A673 (cell line): ENCODE data around the gene MTIF2. TPM values are rescaled to one million over a fixed set of nuclear protein-coding genes. Genes with fewer than 3 reads are reported as not detected.

Source experiments
- Bru-seq: library from RNA; stranded (reverse); fragments of 400-500 nt; gene quantifications from one replicate; lab custom pipeline; 2021; lab: Mats Ljungman, UMichigan
- BruChase-seq, 2 experiments: library from RNA; stranded (reverse); fragments of 400-500 nt; gene quantifications; one replicate each; lab custom pipeline; 2021; lab: Mats Ljungman, UMichigan
- BruUV-seq: library from RNA; stranded (reverse); fragments of 400-500 nt; replicated peaks from 2 replicates; lab custom pipeline; 2021; lab: Mats Ljungman, UMichigan
- CTCF ChIA-PET: fragments of 300-600 bp; sonication (Branson Sonifier 250); formaldehyde crosslinking; loops from one replicate; lab custom pipeline; 2022; ENCODE audit warnings: antibody characterized with exemption; lab: Charles Lee
- POLR2A ChIA-PET: fragments of 300-600 bp; sonication (Branson Sonifier 250); formaldehyde crosslinking; loops from one replicate; lab custom pipeline; 2022; ENCODE audit warnings: antibody characterized with exemption; ENCODE audit not compliant: low non-redundant PET; lab: Charles Lee
- DNase-seq: peaks from one replicate; pipeline ENCODE4 v3.0.0-alpha.2; 2015; ENCODE audit warnings: low spot score
- H3K27ac ChIP-seq: fragments of 200-600 bp; sonication (generic); 2 replicates; pipeline ENCODE4 v1.5.1; 2016; ENCODE audit warnings: mixed run types, low read depth, mild to moderate bottlenecking, mixed read lengths, antibody characterized with exemption, low read length; ENCODE audit not compliant: poor library complexity, severe bottlenecking
- H3K27me3 ChIP-seq: fragments of 200-600 bp; sonication (generic); replicated peaks from 2 replicates; pipeline ENCODE4 v1.6.1; 2017; ENCODE audit warnings: mixed run types, low read depth, mild to moderate bottlenecking, mixed read lengths, antibody characterized with exemption, low read length; ENCODE audit not compliant: insufficient read depth, poor library complexity
- H3K36me3 ChIP-seq: fragments of 200-600 bp; sonication (generic); 2 replicates; pipeline ENCODE4 v1.6.1; 2016; ENCODE audit warnings: mixed run types, mild to moderate bottlenecking, mixed read lengths, antibody characterized with exemption, low read length; ENCODE audit not compliant: insufficient read depth, poor library complexity, severe bottlenecking
- H3K4me1 ChIP-seq: fragments of 200-600 bp; sonication (generic); 2 replicates; pipeline ENCODE4 v1.6.1; 2017; ENCODE audit warnings: mixed run types, mild to moderate bottlenecking, mixed read lengths, antibody characterized with exemption, low read length; ENCODE audit not compliant: insufficient read depth, poor library complexity, severe bottlenecking
- H3K4me3 ChIP-seq: fragments of 200-600 bp; sonication (generic); 2 replicates; pipeline ENCODE4 v1.5.1; 2016; ENCODE audit warnings: low read depth, mixed run types, mild to moderate bottlenecking, mixed read lengths, low read length; ENCODE audit not compliant: poor library complexity, severe bottlenecking
- H3K9me3 ChIP-seq: fragments of 200-600 bp; sonication (generic); 2 replicates; pipeline ENCODE4 v1.6.1; 2016; ENCODE audit warnings: mixed run types, low read depth, mild to moderate bottlenecking, mixed read lengths, antibody characterized with exemption, low read length; ENCODE audit not compliant: poor library complexity, severe bottlenecking
- EZH2 ChIP-seq: fragments of 200-600 bp; sonication (generic); IDR thresholded peaks from 2 replicates; pipeline ENCODE4 v1.6.1; 2017; ENCODE audit warnings: borderline replicate concordance, low read depth, mild to moderate bottlenecking, mixed read lengths, antibody characterized with exemption, low read length; ENCODE audit not compliant: poor library complexity, severe bottlenecking
- intact Hi-C: fragments of 100-400 bp; cut with micrococcal nuclease; formaldehyde crosslinking; loops from one replicate; pipeline ENCODE4 v1.10.0; 2022; ENCODE audit not compliant: unreplicated experiment
- long read RNA-seq: library from polyadenylated mRNA; stranded (forward); transcript quantifications from one replicate; pipeline ENCODE4 v2.0.0, GENCODE V29; 2022
- total RNA-seq: library from RNA; stranded (reverse); gene quantifications from 2 replicates; pipeline ENCODE4 v1.2.3, GENCODE V29; 2021
- TF ChIP-seq, protein P1 (sequence below): fragments of 300-800, 200-600 bp; sonication (generic); conservative IDR thresholded peaks from 2 replicates; pipeline ENCODE4 v1.5.1; 2017; ENCODE audit warnings: low read depth, mild to moderate bottlenecking, antibody characterized with exemption, low read length, moderate library complexity, mixed read lengths

The MTIF2 gene
- 45.0 and 52.3 TPM in 2 replicates for total RNA-seq
- Bru-seq, nascent RNA: percentile 76 among the genes with signal in this experiment
- BruChase-seq, experiment 1, labeled RNA remaining after a 2-hour chase: percentile 75 among the genes with signal in this experiment
- BruChase-seq, experiment 2, labeled RNA remaining after a 6-hour chase: percentile 85 among the genes with signal in this experiment
- long read RNA-seq, transcript MTIF2-201 (16 exons, 2,528 nt): major isoform, 31 of 84 reads
- long read RNA-seq, partial matches to known transcripts: 28 of 84 reads
- long read RNA-seq, other reads (novel, unspliced or antisense): 24 of 84 reads

DNA sequence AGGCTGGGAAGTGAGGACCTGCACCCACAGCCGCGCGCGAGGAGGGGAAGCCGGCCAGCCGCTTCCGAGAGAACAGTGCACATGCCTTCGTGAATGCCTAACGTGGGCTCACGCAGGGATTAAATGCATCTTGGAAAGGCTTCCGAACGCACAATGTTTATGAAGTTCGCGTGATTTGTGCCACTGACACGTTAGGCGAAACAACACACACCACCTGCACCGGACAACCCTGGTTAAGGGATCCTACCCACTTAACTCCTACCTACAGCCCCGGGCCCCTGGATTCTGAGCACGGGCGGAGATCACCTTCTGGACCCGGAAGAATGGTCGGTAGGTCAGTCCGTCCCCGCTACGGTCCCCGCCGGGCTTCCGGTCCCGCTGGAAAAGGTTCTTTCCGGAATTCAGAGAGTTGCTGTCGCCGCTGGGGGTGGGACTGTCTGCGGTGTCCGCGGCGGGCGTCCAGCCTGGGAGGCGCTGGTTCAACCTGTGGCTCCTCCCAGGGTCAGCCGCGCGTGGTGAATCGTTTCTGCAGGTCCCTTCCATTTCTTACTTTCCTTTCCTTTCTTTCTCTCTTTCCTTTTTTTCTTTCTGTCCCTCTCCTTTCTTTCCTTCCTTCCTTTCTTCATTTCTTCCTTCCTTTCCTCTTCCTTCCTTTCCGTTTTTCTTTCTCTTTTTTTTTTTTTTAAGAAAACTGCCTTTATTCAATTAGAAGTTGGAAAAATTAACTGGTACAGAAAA lies at the start of gene MTIF2:
Gene MTIF2, minus strand, starts transcription at position 325 of the 738 bp plus-strand sequence. CDS start 5,373 bp downstream, outside the sequence.
- CTCF ChIA-PET: interaction anchor here (0.7 kb wide), 1 partner anchor 1162 kb away, joined by 3 read pairs; no protein-coding TSS in a partner anchor
- POLR2A ChIA-PET: interaction anchor here (0.6 kb wide), 1 partner anchor 40 kb away, joined by 4 read pairs; no protein-coding TSS in a partner anchor
- no peaks in the 10 kb centered on the region for H3K9me3 ChIP-seq
- no peak for TF ChIP-seq EZH2
- TF ChIP-seq, protein P1, sequence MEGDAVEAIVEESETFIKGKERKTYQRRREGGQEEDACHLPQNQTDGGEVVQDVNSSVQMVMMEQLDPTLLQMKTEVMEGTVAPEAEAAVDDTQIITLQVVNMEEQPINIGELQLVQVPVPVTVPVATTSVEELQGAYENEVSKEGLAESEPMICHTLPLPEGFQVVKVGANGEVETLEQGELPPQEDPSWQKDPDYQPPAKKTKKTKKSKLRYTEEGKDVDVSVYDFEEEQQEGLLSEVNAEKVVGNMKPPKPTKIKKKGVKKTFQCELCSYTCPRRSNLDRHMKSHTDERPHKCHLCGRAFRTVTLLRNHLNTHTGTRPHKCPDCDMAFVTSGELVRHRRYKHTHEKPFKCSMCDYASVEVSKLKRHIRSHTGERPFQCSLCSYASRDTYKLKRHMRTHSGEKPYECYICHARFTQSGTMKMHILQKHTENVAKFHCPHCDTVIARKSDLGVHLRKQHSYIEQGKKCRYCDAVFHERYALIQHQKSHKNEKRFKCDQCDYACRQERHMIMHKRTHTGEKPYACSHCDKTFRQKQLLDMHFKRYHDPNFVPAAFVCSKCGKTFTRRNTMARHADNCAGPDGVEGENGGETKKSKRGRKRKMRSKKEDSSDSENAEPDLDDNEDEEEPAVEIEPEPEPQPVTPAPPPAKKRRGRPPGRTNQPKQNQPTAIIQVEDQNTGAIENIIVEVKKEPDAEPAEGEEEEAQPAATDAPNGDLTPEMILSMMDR: no peak
- H3K4me3 ChIP-seq: peak within 1 kb of the TSS; percentile 65
- no peaks in the 10 kb centered on the region for H3K27me3 ChIP-seq
- DNase-seq: peak; percentile 95
- intact Hi-C loops: loop anchor here (10.0 kb wide), 2 partner anchors 166 to 346 kb away; partner anchors contain the start of gene PPP4R3B
- H3K4me1 ChIP-seq: no peaks in the 10 kb centered on the region
- no TSS peak for BruUV-seq
- H3K36me3 ChIP-seq: peaks cover 14% of the 10 kb centered on the region
- H3K27ac ChIP-seq: peak within 1 kb of the TSS; percentile 72

GRCh38 chr2:55314985-55315384 lies 46.0 kb upstream of the MTIF2 start:
- Histone ChIP-seq H3K4me3 (no peak overlapping the region), H3K27me3 (no peaks in the 10 kb centered on the region), H3K4me1 (no peaks in the 10 kb centered on the region), H3K9me3 (no peaks in the 10 kb centered on the region), H3K27ac (no peak overlapping the region), H3K36me3 (peaks cover 42% of the 10 kb centered on the region)
- intact Hi-C loops: no loop called here
- CTCF ChIA-PET: no interaction called here
- BruUV-seq: no TSS peak
- POLR2A ChIA-PET: no interaction called here
- TF ChIP-seq, protein P1: no peak
- TF ChIP-seq EZH2: no peak
- DNase-seq: no peak

DNA sequence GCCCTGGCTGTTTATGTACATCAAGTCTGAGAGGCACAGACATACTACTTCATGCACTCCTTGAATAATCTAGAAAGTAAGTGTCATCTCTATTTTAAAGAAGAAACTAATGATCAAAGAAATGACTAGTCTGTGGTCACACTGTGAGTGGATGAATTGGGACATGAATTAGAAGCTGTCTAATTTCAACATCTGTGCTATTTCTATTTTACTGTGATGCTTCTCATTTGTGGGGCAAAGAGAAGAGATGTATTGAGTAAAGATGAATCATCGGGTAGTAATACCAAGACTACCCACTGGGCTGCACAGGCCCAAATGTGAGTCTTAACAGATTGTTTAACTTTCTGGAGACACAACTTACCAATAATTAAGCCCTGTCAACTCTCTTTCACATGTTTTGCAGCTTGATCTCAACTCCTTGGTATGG lies 42.4 kb upstream of the MTIF2 start:
- intact Hi-C loops: no loop called here
- POLR2A ChIA-PET: no interaction called here
- BruUV-seq: no TSS peak

More for the DNA sequence above, 42.4 kb upstream of the MTIF2 start:
- Histone ChIP-seq H3K4me3 (no peak overlapping the region), H3K36me3 (peaks cover 35% of the 10 kb centered on the region), H3K27me3 (no peaks in the 10 kb centered on the region), H3K4me1 (peaks cover 8% of the 10 kb centered on the region), H3K9me3 (no peaks in the 10 kb centered on the region), H3K27ac (no peak overlapping the region)
- peak; percentile 37 for DNase-seq
- CTCF ChIA-PET: no interaction called here
- TF ChIP-seq EZH2: no peak
- TF ChIP-seq, protein P1: no peak
